ENCODE measurements around the gene CLIC4.

CLIC4 gene

GRCh38 chr1:24859063-24860010 is 114.1 kb downstream of the CLIC4 start:
- DNase-seq (ENCODE audit: low read depth), result no peak

GRCh38 chr1:24860841-24861240 is 115.6 kb downstream of the CLIC4 start:
- DNase-seq (ENCODE audit: low read depth), result no peak

DNA sequence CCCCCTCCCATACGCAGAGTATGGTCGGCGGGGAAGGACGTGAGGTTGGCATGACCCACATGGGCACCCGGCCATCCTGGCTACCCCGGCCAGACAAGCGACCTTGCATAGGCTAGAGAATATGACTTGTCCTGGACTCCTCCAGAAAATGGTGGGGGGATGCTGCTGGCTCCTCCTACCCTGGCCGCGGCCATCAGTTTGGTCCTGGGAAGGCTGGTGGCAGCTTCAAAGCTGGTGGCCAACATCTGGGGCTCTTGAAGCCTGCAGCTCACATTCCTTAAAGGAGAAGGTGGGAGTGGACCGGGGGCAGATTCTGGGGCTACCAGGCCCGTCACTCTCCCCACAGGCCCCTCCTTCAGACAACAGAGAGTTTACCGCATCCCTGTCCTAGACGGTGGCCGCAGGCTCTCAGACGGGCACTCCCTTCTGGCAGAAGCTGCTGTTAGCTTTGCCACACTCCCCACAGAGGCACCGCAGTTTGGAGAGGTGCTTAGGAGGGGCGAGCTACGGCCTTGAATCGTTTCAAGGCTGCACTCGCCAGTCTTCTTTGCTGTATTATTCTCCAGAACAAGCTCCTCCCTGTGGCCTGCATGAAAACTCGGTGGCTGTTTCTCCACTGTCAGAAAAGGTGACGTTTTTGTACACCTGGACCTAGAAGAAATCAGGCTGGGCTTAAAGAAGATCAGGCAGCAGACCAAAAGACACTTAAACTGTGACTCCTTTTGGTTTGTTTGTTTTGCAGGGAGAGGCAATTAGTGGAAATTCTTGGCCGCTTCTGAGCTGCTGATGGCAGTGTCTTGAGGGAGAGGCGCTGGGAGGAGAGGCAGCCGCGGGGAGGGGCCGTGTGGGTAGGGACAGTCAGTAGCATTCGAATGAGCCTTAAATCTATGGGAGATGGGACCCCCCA is 116.8 kb downstream of the CLIC4 start:
- DNase-seq (ENCODE audit: low read depth), result no peak

GRCh38 chr1:24862775-24863483 is 117.7 kb downstream of the CLIC4 start:
- DNase-seq (ENCODE audit: low read depth), result no peak

DNA sequence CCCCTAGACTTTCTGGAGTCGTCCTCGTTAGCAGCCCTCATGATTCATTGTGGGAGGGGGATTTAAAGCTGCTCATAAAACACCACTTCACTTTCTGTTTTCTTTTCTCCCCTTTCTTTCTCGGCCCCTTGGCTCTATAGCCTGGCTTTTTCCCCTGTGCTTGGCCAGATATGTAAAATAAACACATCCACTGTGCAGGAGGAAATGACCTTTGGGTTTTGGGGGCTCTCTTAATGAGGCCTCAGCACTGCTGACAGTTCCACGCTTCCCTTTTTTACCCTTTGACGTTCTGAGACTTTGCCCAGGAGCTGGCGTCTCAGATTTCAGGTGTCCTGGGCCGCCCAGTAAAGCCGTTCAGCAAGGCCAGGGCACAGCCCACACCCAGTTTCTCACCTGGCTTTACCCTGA is 119.1 kb downstream of the CLIC4 start:
- DNase-seq (ENCODE audit: low read depth), result no peak

DNA sequence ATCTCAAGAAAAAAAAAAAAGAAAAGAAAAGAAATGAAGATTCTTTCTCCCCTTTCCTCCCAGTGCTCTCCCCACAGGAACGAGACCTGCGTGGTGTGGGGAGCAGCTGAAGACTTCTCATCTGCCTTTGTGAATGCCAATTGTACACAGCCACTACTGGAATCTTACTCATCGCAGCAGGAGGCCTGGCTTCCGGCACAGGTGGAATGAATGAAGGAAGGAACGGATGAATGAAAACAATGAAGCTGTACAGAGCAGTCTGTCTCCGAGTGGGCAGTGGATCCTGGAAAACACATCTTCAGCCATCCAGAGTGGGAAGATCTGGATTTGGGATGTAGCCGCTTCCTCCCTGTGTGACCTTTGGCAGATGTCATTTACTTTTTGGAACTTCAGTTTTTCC is 119.9 kb downstream of the CLIC4 start:
- DNase-seq (ENCODE audit: low read depth), result no peak

DNA sequence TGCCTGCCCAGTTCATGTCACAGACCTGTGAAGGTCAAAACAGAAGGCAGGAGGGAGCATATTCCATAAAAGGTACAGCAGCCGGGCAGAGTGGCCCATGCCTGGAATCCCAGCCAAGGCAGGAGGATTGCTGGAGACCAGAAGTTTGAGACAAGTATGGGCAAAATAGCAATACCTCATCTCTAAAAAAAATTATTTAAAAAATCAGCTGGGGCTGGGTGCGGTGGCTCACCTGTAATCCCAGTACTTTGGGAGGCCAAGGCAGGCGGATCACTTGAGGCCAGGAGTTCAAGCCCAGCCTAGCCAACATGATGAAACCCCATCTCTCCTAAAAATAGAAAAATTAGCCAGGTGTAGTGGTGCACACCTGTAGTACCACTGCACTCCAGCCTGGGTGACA is 120.3 kb downstream of the CLIC4 start:
- DNase-seq (ENCODE audit: low read depth), result no peak

DNA sequence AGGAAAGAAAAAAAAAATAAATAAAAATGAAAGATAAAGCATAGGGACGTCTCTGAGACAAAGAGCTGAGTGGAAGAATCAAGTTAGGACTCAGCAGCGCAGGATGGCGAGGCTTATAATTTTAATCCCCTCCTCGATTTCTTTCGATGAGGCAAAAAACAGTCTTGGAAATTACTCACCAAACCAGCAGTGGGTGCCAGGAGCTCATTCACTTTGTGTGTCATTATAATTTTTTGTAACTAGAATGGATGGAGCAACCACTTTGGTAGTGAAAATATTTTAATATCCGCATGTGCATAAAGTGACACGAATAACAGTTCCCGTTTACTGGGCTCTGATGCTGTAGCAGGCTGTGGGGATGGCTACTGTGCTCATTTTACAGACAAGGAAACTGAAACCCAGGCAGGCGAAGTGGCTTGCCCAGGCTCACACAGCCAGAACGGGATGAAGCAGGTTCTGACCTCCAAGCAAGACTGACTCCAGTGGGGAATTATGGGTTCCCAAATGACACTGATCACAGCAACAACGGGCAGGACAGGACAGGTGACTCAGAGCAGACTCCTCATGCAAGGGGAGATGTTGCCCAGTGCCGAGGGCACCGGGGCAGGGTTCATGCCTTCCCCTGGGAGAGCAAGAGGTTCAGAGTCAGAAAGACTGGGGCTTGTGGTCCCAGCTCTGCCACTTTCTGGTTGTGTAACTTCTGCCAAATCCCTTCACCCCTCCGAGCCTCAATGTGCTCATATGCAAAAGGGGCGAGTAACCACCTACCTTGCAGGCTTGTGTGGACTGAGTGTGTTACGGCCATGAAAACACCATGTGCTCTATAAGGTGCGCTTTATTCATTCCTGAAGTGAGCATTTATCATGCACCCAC is 121.2 kb downstream of the CLIC4 start:
- DNase-seq (ENCODE audit: low read depth), result no peak

DNA sequence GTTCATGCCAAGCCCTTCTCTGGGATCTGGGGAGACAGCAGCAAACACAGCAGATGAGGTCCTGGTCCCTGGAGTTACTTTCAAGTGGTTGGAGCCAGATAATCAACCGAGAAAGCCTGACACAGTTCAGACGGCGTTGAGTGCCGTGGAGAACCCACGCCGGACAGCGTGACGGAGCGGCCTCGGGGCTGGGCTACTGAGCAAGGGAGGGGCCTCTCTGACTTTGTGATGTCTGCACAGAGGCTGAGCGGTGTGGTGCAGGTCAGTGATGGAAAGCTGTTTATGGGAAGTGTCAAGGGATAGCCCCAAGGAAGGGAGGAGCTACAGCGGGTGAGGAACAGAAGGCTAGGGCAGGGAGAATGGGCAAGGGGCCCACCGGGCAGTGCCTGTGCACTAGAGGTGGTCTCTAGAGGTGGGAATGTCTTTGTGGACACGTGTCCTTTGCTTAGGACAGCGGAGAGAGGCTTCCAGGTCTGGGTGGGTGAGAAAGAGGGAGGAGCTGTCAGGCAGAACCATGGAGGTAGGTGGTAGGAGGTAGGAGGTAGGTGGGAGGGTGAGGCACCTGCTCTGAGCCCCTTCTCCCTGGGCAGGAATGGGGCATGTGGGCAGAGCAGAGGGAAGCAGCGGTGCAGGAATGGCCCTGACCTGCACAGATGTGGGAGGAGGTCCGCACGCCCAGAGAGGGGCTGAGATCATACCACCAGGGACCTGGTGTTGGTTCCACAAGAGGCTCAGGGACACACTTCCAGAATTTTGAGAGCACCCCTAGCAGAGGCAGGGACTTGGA is 122.0 kb downstream of the CLIC4 start:
- DNase-seq (ENCODE audit: low read depth), result no peak

- DNase-seq (ENCODE audit: low read depth), result no peak
Measured at GRCh38 chr1:24868016-24868875, 123.0 kb downstream of the CLIC4 start.

DNA sequence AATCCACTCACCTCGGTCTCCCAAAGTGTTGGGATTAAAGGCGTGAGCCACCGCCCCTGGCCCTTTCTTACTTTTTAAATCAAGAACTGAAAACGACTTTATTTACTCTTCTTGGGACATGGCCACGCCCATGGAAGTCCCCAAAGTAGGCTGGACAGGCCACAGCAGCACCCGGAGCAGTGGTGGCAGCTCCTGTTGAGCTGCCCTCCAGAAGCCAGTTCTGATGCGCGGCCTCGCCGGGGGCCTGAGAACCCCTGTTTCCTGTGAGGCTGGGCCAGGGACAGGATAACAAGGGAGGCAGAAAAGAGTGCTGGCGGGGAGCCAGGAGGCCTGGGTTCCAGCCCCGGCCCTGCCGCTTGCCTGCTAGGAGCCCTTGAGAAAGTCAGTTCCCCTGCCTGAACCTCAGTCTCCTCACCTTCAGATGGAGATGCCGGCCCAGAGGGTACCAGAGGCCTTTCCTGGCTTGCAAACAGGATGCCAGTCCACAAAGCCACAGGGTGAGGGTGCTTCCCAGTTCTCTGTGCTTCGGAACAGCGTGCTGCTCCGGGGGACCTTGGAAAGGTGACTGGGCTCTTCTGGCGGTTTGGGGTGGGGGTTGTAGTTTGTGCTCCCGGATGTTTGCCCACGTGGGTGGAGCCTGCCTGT is 125.4 kb downstream of the CLIC4 start:
- no peak for DNase-seq (ENCODE audit: low read depth)

- DNase-seq (ENCODE audit: low read depth), result no peak
Measured at GRCh38 chr1:24871306-24871901, 126.2 kb downstream of the CLIC4 start.

DNA sequence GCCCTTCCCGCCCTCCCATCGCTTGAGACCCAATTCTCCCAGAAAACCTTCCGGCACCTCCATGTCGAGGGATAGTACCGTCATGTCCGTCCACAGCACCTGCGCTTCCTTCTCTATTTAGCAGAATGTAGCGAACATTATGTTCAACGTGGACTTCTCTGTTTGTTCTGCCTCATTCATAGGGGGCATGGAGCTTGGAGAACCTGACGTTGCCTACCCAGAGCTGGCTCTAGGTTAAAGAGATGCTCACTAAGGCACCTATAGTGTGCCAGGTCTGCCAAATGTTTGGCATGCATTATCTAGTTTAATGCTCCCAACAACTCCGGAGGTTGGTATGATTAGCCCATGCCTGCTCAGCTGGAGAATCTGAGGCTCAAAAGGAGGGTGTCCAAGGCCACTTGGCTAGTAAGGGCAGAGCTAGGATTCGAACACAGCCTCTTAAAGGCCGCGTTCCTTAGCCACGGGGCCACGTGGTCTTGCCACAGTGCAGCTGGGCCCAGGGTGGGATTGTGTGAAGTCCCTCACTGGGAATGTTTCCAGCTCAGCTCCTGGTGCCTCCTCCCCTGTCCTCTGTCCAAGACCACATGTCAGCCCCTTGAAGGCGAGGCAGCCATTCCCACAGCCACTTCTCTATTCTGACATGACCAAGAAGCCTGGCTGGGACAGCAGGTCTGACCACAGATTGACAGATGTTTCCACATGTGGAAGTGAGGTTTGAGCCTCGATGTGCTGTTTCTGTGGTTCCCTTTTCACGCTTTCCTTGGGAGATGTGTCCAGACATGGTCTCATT is 127.0 kb downstream of the CLIC4 start:
- no peak for DNase-seq (ENCODE audit: low read depth)

- no peak for DNase-seq (ENCODE audit: low read depth)
Measured at GRCh38 chr1:24873148-24873547, 127.9 kb downstream of the CLIC4 start.

GRCh38 chr1:24874056-24874455 is 128.8 kb downstream of the CLIC4 start:
- DNase-seq (ENCODE audit: low read depth), result no peak

- DNase-seq (ENCODE audit: low read depth), result no peak
Measured at GRCh38 chr1:24874611-24875234, 129.5 kb downstream of the CLIC4 start.

DNA sequence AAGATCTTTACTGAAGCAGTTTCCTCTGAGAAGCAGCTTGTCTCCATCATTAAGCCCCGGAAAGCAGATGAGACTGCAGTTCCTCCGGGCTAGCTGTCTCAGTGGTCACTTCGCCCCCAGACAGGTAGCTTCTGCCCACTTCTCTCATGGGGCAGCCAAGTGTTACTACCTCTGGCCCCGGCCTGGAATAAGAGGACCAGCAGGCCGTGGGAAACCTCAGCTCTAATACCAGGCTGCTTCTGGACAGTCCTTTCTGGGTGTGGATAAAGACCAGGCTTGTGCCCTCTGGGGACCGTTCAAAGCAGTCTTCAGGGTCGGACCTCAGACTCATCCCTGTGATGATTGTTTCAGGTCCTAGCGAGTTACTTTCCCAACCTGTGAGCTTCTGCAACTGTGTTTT is 130.0 kb downstream of the CLIC4 start:
- no peak for DNase-seq (ENCODE audit: low read depth)
